Measurements from ENCODE around the gene PLEKHA1.

DNA sequence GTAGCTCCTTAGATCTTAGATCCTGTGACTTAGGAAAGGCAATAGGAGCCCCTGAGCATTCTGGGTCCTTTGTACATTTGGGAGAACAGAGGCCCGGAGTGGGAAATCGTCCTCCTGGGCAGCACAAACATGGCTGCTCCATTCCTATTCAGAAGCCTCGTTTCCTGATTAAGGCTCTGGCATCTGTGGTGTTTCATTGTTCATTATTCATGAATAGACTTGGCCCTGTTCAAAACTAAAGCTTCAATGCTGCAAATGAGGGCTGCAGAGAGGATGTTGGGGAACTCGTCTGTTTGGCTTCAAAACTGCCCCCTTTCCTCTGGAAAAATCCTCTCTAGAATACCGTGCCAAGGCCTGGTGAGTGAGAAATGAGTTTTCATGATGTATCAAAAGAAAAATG is 83.4 kb downstream of the PLEKHA1 start:
- TF ChIP-seq EZH2 (IDR thresholded peaks at IDR 0.05) (no peak), POLR2AphosphoS5 (IDR thresholded peaks at IDR 0.05; ENCODE audit: borderline replicate concordance, low read depth, low read length) (no peak)

All from SK-N-MC (cell line).